HEK293 (cell line): ENCODE measurements around the gene FNIP1.
A peak's percentile ranks its signal among the peaks of the same experiment; 100 is the strongest.

ENCODE experiments used
- CTCF ChIA-PET: fragments of 350-600 bp; formaldehyde crosslinking; extraction: SDS; loops from one replicate; lab custom pipeline; 2021; ENCODE audit warnings: antibody characterized with exemption; lab: Yijun Ruan, JAX
- POLR2A ChIA-PET: fragments of 300-600 bp; formaldehyde crosslinking; extraction: SDS; loops from one replicate; lab custom pipeline; 2020; ENCODE audit warnings: antibody characterized with exemption, inconsistent platforms; lab: Yijun Ruan, JAX
- H3K27ac ChIP-seq: fragments of 200-500 bp; sonication (Bioruptor generic); 2 replicates; pipeline ENCODE4 v1.5.1; 2014; ENCODE audit warnings: low read depth, low read length, control low read depth, inconsistent platforms; ENCODE audit errors: extremely low read depth
- H3K36me3 ChIP-seq, 2 experiments: fragments of 200-500 bp in 1 of 2; sonication (Bioruptor generic) in 1 of 2; 1 replicate in 1 of 2; 2 replicates in 1 of 2; pipeline ENCODE4 v1.5.1; 2014 to 2017; ENCODE audit warnings: inconsistent platforms in 2 of 2, low read length in 2 of 2; ENCODE audit not compliant: control insufficient read depth in 2 of 2, insufficient read depth in 1 of 2
- H3K4me1 ChIP-seq: fragments of 200-500 bp; sonication (Bioruptor generic); 2 replicates; pipeline ENCODE4 v1.5.1; 2014; ENCODE audit warnings: mild to moderate bottlenecking, low read length, inconsistent platforms; ENCODE audit not compliant: control insufficient read depth, insufficient read depth
- H3K4me3 ChIP-seq: 2 replicates; pipeline ENCODE4 v1.5.1; 2011; ENCODE audit warnings: low read depth, mild to moderate bottlenecking, control low read depth, low read length, moderate library complexity
- H3K9me3 ChIP-seq: fragments of 200-500 bp; sonication (Bioruptor generic); 2 replicates; pipeline ENCODE4 v1.5.1; 2014; ENCODE audit warnings: low read depth, low read length, inconsistent platforms; ENCODE audit not compliant: control insufficient read depth, insufficient read depth
- EGR2 ChIP-seq: fragments of 450-650 bp; formaldehyde crosslinking; IDR thresholded peaks from 2 replicates; pipeline ENCODE4 v1.5.1; 2016; ENCODE audit warnings: low read depth, missing biosample characterization, missing genetic modification characterization
- GLI4 ChIP-seq: fragments of 450-650 bp; formaldehyde crosslinking; IDR thresholded peaks from 2 replicates; pipeline ENCODE4 v1.5.1; 2016; ENCODE audit warnings: missing biosample characterization, missing genetic modification characterization
- IKZF3 ChIP-seq: fragments of 450-650 bp; IDR thresholded peaks from 2 replicates; pipeline ENCODE4 v1.5.0; 2018; ENCODE audit warnings: missing biosample characterization, mild to moderate bottlenecking, missing genetic modification characterization, moderate library complexity
- KLF17 ChIP-seq: fragments of 450-650 bp; formaldehyde crosslinking; IDR thresholded peaks from 2 replicates; pipeline ENCODE4 v1.5.1; 2016; ENCODE audit warnings: missing biosample characterization, missing genetic modification characterization
- MZF1 ChIP-seq: fragments of 450-650 bp; formaldehyde crosslinking; IDR thresholded peaks from 2 replicates; pipeline ENCODE4 v1.5.1; 2017; ENCODE audit warnings: missing biosample characterization, missing genetic modification characterization, borderline replicate concordance
- SP3 ChIP-seq: fragments of 450-650 bp; formaldehyde crosslinking; IDR thresholded peaks from 2 replicates; pipeline ENCODE4 v1.5.1; 2016; ENCODE audit warnings: missing biosample characterization, missing genetic modification characterization
- TCF7L2 ChIP-seq: IDR thresholded peaks from 2 replicates; pipeline ENCODE4 v1.6.1; 2011; ENCODE audit warnings: low read depth, mild to moderate bottlenecking, inconsistent platforms, low read length, moderate library complexity, borderline replicate concordance
- TRIM28 ChIP-seq: IDR thresholded peaks from 2 replicates; pipeline ENCODE4 v1.6.1; 2011; ENCODE audit warnings: low read length, control low read depth, borderline replicate concordance
- ZBTB10 ChIP-seq: fragments of 450-650 bp; formaldehyde crosslinking; IDR thresholded peaks from 2 replicates; pipeline ENCODE4 v1.5.1; 2016; ENCODE audit warnings: missing biosample characterization, missing genetic modification characterization
- ZBTB48 ChIP-seq: fragments of 450-650 bp; formaldehyde crosslinking; IDR thresholded peaks from 2 replicates; pipeline ENCODE4 v1.5.1; 2016; ENCODE audit warnings: missing biosample characterization, missing genetic modification characterization
- ZBTB8A ChIP-seq: fragments of 450-650 bp; formaldehyde crosslinking; IDR thresholded peaks from 2 replicates; pipeline ENCODE4 v1.5.1; 2016; ENCODE audit warnings: missing biosample characterization, missing genetic modification characterization
- ZEB2 ChIP-seq: fragments of 450-650 bp; formaldehyde crosslinking; IDR thresholded peaks from 2 replicates; pipeline ENCODE4 v1.5.1; 2016; ENCODE audit warnings: missing biosample characterization, missing genetic modification characterization
- ZFP69B ChIP-seq: fragments of 450-650 bp; formaldehyde crosslinking; IDR thresholded peaks from 2 replicates; pipeline ENCODE4 v1.5.1; 2016; ENCODE audit warnings: missing biosample characterization, missing genetic modification characterization
- ZNF148 ChIP-seq: fragments of 450-650 bp; formaldehyde crosslinking; IDR thresholded peaks from 2 replicates; pipeline ENCODE4 v1.5.0; 2017; ENCODE audit warnings: missing biosample characterization, missing genetic modification characterization, borderline replicate concordance
- ZNF24 ChIP-seq: fragments of 450-650 bp; formaldehyde crosslinking; IDR thresholded peaks from 2 replicates; pipeline ENCODE4 v1.5.1; 2016; ENCODE audit warnings: missing biosample characterization, missing genetic modification characterization
- ZNF324 ChIP-seq: fragments of 450-650 bp; formaldehyde crosslinking; IDR thresholded peaks from 2 replicates; pipeline ENCODE4 v1.5.1; 2016; ENCODE audit warnings: missing biosample characterization, missing genetic modification characterization
- ZNF423 ChIP-seq: fragments of 450-650 bp; formaldehyde crosslinking; IDR thresholded peaks from 2 replicates; pipeline ENCODE4 v1.5.1; 2016; ENCODE audit warnings: missing biosample characterization, missing genetic modification characterization
- ZNF660 ChIP-seq: fragments of 450-650 bp; IDR thresholded peaks from 2 replicates; pipeline ENCODE4 v1.5.1; 2018; ENCODE audit warnings: missing biosample characterization, mild to moderate bottlenecking, missing genetic modification characterization
- ZNF76 ChIP-seq: fragments of 450-650 bp; formaldehyde crosslinking; IDR thresholded peaks from 2 replicates; pipeline ENCODE4; 2016; ENCODE audit warnings: low read depth, missing biosample characterization, missing genetic modification characterization, borderline replicate concordance
- TF ChIP-seq, protein P1 (sequence below): fragments of 450-650 bp; formaldehyde crosslinking; conservative IDR thresholded peaks from 2 replicates; pipeline ENCODE4 v1.5.1; 2016; ENCODE audit warnings: low read depth, missing biosample characterization, missing genetic modification characterization

Gene FNIP1

DNA sequence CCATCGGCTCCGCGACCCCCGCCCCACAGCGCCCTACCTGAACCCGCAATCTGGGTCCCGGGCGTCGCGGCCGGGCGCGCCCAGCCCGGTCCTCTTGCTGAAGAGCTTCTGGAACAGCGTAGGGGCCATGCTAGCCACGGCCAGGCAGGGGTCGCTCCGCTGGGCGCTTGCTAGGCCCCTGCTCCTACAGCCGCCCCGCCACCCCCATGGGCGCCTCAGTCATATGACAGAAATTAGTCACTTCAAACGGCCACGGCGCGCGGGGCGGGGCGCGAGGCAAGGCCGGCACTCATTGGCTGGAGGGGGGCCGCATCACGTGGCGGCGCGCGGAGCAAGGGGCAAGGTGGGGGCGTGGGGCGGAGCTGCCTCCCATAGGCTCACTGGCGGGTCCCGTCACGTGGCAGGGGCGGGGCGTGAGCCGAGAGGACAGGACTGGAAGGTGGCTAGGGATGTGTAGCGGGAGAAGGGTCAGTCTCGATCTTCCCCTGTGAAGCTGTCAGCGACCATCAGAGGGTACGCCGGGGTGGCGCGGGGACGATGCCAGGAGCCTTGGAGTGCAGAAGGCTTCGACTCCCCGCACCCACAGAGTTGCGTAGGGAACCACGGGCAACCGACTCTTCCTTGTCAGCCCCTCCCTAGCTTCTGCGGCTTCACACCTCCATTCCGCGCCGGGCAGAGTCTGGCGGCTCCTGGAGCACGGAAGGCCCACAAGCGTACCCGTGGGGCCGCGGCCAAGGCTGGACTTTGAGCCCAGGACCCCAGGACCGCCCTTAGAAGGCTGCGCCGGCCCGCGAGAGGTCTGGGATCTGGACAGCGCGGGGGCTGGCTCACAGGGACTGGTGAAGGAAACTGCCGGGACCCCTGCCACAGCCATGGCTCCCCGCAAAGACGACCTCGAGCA lies at the start of gene FNIP1:
Gene FNIP1 (minus strand): TSS at position 225 of the 901 bp plus-strand sequence. CDS start 96 bp downstream, at position 129.
- POLR2A ChIA-PET: interaction anchor here (0.6 to 1.7 kb wide), 17 partner anchors 9 to 1743 kb away, joined by 3 to 7 read pairs (median 4); no protein-coding TSS in a partner anchor
- CTCF ChIA-PET: interaction anchor here (2.1 to 2.4 kb wide), 2 partner anchors 208 to 211 kb away, joined by 7 to 8 read pairs; no protein-coding TSS in a partner anchor
- TF ChIP-seq, protein P1, sequence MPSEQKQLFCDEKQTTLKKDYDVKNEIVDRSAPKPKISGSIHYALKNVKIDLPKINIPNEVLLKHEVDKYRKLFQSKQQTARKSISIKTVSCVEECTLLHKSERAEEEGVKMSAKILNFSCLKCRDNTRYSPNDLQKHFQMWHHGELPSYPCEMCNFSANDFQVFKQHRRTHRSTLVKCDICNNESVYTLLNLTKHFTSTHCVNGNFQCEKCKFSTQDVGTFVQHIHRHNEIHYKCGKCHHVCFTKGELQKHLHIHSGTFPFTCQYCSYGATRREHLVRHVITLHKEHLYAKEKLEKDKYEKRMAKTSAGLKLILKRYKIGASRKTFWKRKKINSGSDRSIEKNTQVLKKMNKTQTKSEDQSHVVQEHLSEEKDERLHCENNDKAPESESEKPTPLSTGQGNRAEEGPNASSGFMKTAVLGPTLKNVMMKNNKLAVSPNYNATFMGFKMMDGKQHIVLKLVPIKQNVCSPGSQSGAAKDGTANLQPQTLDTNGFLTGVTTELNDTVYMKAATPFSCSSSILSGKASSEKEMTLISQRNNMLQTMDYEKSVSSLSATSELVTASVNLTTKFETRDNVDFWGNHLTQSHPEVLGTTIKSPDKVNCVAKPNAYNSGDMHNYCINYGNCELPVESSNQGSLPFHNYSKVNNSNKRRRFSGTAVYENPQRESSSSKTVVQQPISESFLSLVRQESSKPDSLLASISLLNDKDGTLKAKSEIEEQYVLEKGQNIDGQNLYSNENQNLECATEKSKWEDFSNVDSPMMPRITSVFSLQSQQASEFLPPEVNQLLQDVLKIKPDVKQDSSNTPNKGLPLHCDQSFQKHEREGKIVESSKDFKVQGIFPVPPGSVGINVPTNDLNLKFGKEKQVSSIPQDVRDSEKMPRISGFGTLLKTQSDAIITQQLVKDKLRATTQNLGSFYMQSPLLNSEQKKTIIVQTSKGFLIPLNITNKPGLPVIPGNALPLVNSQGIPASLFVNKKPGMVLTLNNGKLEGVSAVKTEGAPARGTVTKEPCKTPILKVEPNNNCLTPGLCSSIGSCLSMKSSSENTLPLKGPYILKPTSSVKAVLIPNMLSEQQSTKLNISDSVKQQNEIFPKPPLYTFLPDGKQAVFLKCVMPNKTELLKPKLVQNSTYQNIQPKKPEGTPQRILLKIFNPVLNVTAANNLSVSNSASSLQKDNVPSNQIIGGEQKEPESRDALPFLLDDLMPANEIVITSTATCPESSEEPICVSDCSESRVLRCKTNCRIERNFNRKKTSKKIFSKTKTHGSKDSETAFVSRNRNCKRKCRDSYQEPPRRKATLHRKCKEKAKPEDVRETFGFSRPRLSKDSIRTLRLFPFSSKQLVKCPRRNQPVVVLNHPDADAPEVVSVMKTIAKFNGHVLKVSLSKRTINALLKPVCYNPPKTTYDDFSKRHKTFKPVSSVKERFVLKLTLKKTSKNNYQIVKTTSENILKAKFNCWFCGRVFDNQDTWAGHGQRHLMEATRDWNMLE: no peak
- TF ChIP-seq ZBTB10 (tag by site-specific recombination) (peak; percentile 81), ZNF423 (tag by site-specific recombination) (no peak), ZBTB8A (tag by site-specific recombination) (peak; percentile 93), ZNF660 (tag by site-specific recombination) (peak; percentile 83), IKZF3 (tag by site-specific recombination) (0 out of 2 replicates have a peak, but pooled peaks have one; percentile 16), GLI4 (tag by site-specific recombination) (0 out of 2 replicates have a peak, but pooled peaks have one; percentile 60), ZBTB48 (tag by site-specific recombination) (peak; percentile 98), EGR2 (tag by site-specific recombination) (peak; percentile 67), TCF7L2 (peak; percentile 90; the same call in 1 of the 2 replicates), ZNF148 (0 out of 2 replicates have a peak, but pooled peaks have one; percentile 58), ZNF324 (tag by site-specific recombination) (peak; percentile 20; the same call in 1 of the 2 replicates), MZF1 (tag by site-specific recombination) (0 out of 2 replicates have a peak, but pooled peaks have one; percentile 34), ZNF76 (tag by site-specific recombination) (peak; percentile 46; the same call in 1 of the 2 replicates), ZNF24 (peak; percentile 14), ZFP69B (tag by site-specific recombination) (peak; percentile 95), SP3 (tag by site-specific recombination) (peak; percentile 98), KLF17 (tag by site-specific recombination) (peak; percentile 31), ZEB2 (peak; percentile 51; the same call in 1 of the 2 replicates), TRIM28 (0 out of 2 replicates have a peak, but pooled peaks have one; percentile 17)

More for the DNA sequence above, at the start of gene FNIP1:
- H3K4me1 ChIP-seq: no peaks in the 10 kb centered on the region; the same call in 1 of the 2 replicates
- H3K36me3 ChIP-seq: peaks cover 0 to 4% of the 10 kb centered on the region in 2 experiments; a peak in 1 of 3 replicates
- peak within 1 kb of the TSS; percentile 70 for H3K4me3 ChIP-seq
- no peaks in the 10 kb centered on the region for H3K9me3 ChIP-seq
- H3K27ac ChIP-seq: peak within 1 kb of the TSS; percentile 70; the same call in 1 of the 2 replicates
